Lung (tissue), 12 donors: ENCODE measurements around the gene ABHD17C. TPM values are rescaled to one million over a fixed set of nuclear protein-coding genes. Genes with fewer than 3 reads are reported as not detected.

Experiments used
- ATAC-seq: fragments of 200-7000 bp; cut with Tn5 transposase; one replicate; pipeline ENCODE4 v1.9.1; 2020; ENCODE audit warnings: moderate number of reproducible peaks; ENCODE audit not compliant: insufficient read depth, low FRiP score
- DNase-seq, 3 donors: peaks; one replicate each; pipeline ENCODE4 v3.0.0-alpha.2; 2013 to 2017
- H3K27ac ChIP-seq, 2 donors: one replicate each; pipeline ENCODE4 v1.5.1; 2013; ENCODE audit warnings: mild to moderate bottlenecking in 2 of 2, moderate library complexity in 2 of 2, control low read depth in 1 of 2, inconsistent platforms in 1 of 2, low read depth in 1 of 2, low read length in 1 of 2
- H3K27me3 ChIP-seq, 3 donors: one replicate each; pipeline ENCODE4 v1.5.1; 2013; ENCODE audit warnings: low read length in 2 of 3; ENCODE audit not compliant: control insufficient read depth in 3 of 3, insufficient read depth in 3 of 3
- H3K36me3 ChIP-seq, 4 donors: one replicate each; pipeline ENCODE4 v1.5.1; 2013; ENCODE audit warnings: low read length in 4 of 4, mild to moderate bottlenecking in 1 of 4, moderate library complexity in 1 of 4; ENCODE audit not compliant: control insufficient read depth in 4 of 4, insufficient read depth in 4 of 4
- H3K4me1 ChIP-seq, 5 donors: one replicate each; pipeline ENCODE4 v1.5.1; 2013; ENCODE audit warnings: low read length in 5 of 5, mild to moderate bottlenecking in 2 of 5, moderate library complexity in 1 of 5; ENCODE audit not compliant: control insufficient read depth in 5 of 5, insufficient read depth in 5 of 5
- H3K4me3 ChIP-seq: one replicate; pipeline ENCODE4 v1.5.1; 2013; ENCODE audit warnings: mild to moderate bottlenecking, control low read depth, moderate library complexity
- H3K9ac ChIP-seq, 2 donors: one replicate each; pipeline ENCODE4 v1.5.1; 2013; ENCODE audit warnings: low read length in 2 of 2, control low read depth in 1 of 2; ENCODE audit not compliant: insufficient read depth in 1 of 2
- H3K9me3 ChIP-seq, 4 donors: one replicate each; pipeline ENCODE4 v1.5.1; 2013; ENCODE audit warnings: low read length in 3 of 4, mild to moderate bottlenecking in 1 of 4, moderate library complexity in 1 of 4; ENCODE audit not compliant: control insufficient read depth in 4 of 4, insufficient read depth in 3 of 4
- WGBS, 2 donors: extraction: QIAGEN DNeasy Blood & Tissue Kit; methylation state at CpG; one replicate each; pipeline ENCODE4 v1.1.7; 2013; 5-methylcytosine and 5-hydroxymethylcytosine counted together
- polyA plus RNA-seq, 2 donors: library from polyadenylated mRNA; stranded (reverse); fragments of 200-250 nt; gene quantifications; one replicate each; pipeline ENCODE4 v1.2.1, GENCODE V29; 2013
- total RNA-seq, 2 donors: library from RNA; depleted of rRNA in 1 of 2; stranded (reverse); fragments of >200 nt in 1 of 2; gene quantifications; one replicate each; pipeline ENCODE4 v1.2.1, GENCODE V29; 2014 to 2021
- TF ChIP-seq, protein P1 (sequence below): IDR thresholded peaks from 2 replicates; pipeline ENCODE4 v1.5.1; 2012; ENCODE audit warnings: mild to moderate bottlenecking; ENCODE audit errors: control extremely low read depth, extremely low read depth
- donor health status: control.
- donor health status: control.
- donor health status: Bipolar disorder and iron deficiency.
- donor health status: healthy.
- donor health status: DM: yes; HTN: yes; CAD: no.

ABHD17C gene
- total and polyA plus RNA-seq, 4 donors = 15.2 to 23.7 (median 22.0) TPM

DNA sequence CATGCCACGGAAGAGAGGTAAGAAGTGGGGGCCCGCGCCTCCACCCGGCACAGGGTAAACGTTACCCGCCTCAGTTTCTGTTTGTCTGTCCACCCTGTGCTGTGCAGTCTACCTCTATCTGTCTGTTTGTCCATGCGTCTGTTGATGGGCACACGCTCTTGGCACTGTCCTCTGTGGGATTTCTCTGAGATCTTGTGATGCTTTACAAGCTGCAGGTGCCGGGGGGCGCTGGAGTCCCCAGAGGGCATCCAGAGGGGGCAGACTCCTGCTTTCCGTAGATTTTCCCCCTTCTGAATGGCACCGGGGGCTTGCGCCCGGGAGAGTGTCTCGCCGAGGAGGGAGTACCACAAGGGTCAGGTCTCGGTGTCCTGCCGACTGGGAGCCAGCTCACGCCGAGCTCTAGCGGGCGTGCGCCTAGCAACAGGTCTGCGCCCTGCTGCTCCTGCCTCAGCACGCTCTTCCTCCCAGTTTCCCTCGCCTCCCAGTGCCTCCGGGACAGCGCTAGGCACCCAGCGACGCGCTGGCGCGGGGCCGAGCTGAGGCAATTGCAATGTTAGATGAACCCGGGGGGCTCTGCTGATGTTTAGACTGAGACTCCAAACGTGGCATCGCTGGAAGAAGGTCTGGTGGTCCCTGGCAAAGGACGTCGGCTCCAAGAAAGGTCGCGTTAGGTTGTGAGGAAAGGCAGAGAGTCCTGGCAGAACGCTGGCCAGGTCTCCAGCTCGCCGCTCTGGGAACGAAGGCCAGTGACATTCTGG is 84.7 kb downstream of the ABHD17C start:
- peaks cover 0 to 10% (median 0%) of the 10 kb centered on the region in 3 donors for H3K27me3 ChIP-seq
- DNase-seq (no peak), ATAC-seq (no peak)
- WGBS, 2 donors = 3% methylated on average over 42 to 45 of the region's 45 CpGs
- peaks cover 0 to 6% (median 0%) of the 10 kb centered on the region in 4 donors for H3K9me3 ChIP-seq
- H3K4me3 ChIP-seq = peak overlapping the region; percentile 34
- H3K36me3 ChIP-seq = no peaks in the 10 kb centered on the region
- no peak overlapping the region for H3K9ac ChIP-seq
- peaks cover 0 to 23% (median 12%) of the 10 kb centered on the region in 5 donors for H3K4me1 ChIP-seq
- no peak overlapping the region for H3K27ac ChIP-seq
- TF ChIP-seq, protein P1, sequence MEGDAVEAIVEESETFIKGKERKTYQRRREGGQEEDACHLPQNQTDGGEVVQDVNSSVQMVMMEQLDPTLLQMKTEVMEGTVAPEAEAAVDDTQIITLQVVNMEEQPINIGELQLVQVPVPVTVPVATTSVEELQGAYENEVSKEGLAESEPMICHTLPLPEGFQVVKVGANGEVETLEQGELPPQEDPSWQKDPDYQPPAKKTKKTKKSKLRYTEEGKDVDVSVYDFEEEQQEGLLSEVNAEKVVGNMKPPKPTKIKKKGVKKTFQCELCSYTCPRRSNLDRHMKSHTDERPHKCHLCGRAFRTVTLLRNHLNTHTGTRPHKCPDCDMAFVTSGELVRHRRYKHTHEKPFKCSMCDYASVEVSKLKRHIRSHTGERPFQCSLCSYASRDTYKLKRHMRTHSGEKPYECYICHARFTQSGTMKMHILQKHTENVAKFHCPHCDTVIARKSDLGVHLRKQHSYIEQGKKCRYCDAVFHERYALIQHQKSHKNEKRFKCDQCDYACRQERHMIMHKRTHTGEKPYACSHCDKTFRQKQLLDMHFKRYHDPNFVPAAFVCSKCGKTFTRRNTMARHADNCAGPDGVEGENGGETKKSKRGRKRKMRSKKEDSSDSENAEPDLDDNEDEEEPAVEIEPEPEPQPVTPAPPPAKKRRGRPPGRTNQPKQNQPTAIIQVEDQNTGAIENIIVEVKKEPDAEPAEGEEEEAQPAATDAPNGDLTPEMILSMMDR = no peak

DNA sequence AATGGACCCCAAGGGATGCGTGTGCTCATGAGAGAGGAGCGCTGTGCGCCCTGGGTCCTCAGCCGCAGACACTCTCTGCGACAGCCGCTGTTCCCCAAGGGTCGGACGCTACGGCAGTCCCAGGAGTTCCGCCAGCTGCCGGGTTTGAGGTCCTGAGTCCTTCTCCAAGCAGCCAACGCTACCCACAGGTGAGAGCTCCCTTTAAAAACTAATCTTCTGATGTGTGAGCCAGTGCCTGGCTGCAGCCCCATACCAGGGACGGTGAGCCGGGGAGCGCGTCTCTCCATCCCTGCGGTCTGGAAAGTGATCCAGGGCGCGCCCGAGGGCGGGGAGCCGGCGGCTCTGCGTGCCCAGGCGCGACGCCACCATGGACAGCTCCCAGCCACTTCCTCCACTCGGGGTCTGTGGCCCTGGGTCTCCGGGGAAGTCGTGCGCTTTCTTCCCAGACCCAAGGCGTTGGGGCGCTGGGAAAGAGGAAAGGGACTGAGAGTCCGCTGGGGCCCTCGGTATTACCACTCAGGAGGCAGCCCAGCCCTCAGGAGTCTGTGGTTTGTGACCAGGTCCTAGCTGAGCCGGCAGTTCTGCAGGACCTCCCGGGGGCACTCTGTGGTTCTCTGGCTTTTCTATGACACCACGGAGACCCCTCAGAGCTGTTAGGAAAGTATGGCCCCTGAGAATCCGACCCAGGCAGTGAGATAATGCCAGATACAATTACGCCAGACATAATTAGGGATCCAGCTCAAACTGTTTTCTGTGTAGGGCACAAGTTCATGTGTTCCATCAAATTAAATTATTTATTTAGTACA is 85.5 kb downstream of the ABHD17C start:
- Histone ChIP-seq H3K9ac (no peak overlapping the region), H3K9me3 (peaks cover 0 to 6% (median 0%) of the 10 kb centered on the region in 4 donors), H3K27me3 (peaks cover 0 to 10% (median 0%) of the 10 kb centered on the region in 3 donors), H3K4me1 (peaks cover 0 to 23% (median 12%) of the 10 kb centered on the region in 5 donors), H3K4me3 (peak overlapping the region; percentile 34), H3K36me3 (no peaks in the 10 kb centered on the region), H3K27ac (no peak overlapping the region)
- TF ChIP-seq, protein P1 = no peak
- 5% methylated on average over 40 of the region's 40 CpGs for WGBS, 2 donors
- DNase-seq = peak; percentile 75 to 86 (median 82)
- no peak for ATAC-seq

DNA sequence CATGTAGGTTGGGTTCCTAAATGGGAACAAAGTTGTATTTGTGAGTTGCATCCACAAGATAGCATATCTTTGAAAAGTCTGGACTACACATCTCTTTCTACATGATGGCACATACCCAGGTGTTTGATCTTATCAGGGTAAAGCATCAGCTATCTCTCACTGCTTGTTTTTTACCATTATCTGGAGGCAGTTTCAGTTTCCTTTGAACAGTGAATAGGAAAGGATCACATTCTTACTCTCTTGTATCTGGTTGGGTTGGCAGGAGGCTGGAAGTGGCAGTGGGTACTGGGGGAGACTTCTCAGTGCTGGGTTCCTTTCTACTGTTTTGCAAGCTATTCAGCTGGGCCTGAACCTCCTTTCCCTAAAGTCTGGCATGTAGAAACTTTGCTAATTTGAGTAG is 88.2 kb downstream of the ABHD17C start:
- Histone ChIP-seq H3K4me3 (no peak overlapping the region), H3K4me1 (peaks cover 0 to 19% (median 0%) of the 10 kb centered on the region in 5 donors), H3K9me3 (peaks cover 0 to 3% (median 0%) of the 10 kb centered on the region in 4 donors), H3K27ac (no peak overlapping the region), H3K27me3 (peaks cover 0 to 9% (median 0%) of the 10 kb centered on the region in 3 donors), H3K36me3 (no peaks in the 10 kb centered on the region), H3K9ac (no peak overlapping the region)
- TF ChIP-seq, protein P1 = no peak
- no peak for ATAC-seq
- DNase-seq = no peak
